HG03565 (cell line): ENCODE measurements around the gene PRTG.

ENCODE experiments used
- ATAC-seq: cut with Tn5 transposase; IDR thresholded peaks from one replicate; pipeline ENCODE4 v1.9.1; 2021; ENCODE audit warnings: mild to moderate bottlenecking, moderate library complexity; ENCODE audit not compliant: unreplicated experiment

Gene PRTG

GRCh38 chr15:55574096-55574495, 168.9 kb downstream of the PRTG start:
- ATAC-seq = no peak

GRCh38 chr15:55573224-55573623, 169.7 kb downstream of the PRTG start:
- no peak for ATAC-seq

- ATAC-seq = no peak
These were observed 178.4 kb downstream of the PRTG start for GRCh38 chr15:55564347-55565145.

GRCh38 chr15:55562601-55563000, 180.4 kb downstream of the PRTG start:
- no peak for ATAC-seq
